SK-N-SH (cell line): Measurements from ENCODE around the gene PIH1D1.

ENCODE experiments used
- CTCF ChIP-seq: fragments of 200-600 bp; sonication (generic); IDR thresholded peaks from 2 replicates; pipeline ENCODE4 v1.6.1; 2017; ENCODE audit warnings: antibody characterized with exemption, mild to moderate bottlenecking, moderate library complexity
- FOXJ3 ChIP-seq: sonication (generic); formaldehyde crosslinking; IDR thresholded peaks from 2 replicates; pipeline ENCODE4 v1.5.1; 2020; ENCODE audit warnings: mild to moderate bottlenecking, missing genetic modification reagents
- FOXM1 ChIP-seq: IDR thresholded peaks from 2 replicates; pipeline ENCODE4 v1.4.0; 2012; ENCODE audit warnings: low read depth, mild to moderate bottlenecking
- POLR2AphosphoS5 ChIP-seq: IDR thresholded peaks from 2 replicates; pipeline ENCODE4 v1.6.1; 2012; ENCODE audit warnings: low read depth, low read length
- RFX5 ChIP-seq: IDR thresholded peaks from 2 replicates; pipeline ENCODE4 v1.6.1; 2012; ENCODE audit warnings: mild to moderate bottlenecking, improper control_type of control experiment, low read length
- SIN3A ChIP-seq: IDR thresholded peaks from 2 replicates; pipeline ENCODE4 v1.6.1; 2012; ENCODE audit warnings: low read depth, mild to moderate bottlenecking, low read length, moderate library complexity, borderline replicate concordance
- TAF1 ChIP-seq: IDR thresholded peaks from 2 replicates; pipeline ENCODE4 v1.6.1; 2012; ENCODE audit warnings: low read depth, mild to moderate bottlenecking, low read length, moderate library complexity, borderline replicate concordance

- TF ChIP-seq POLR2AphosphoS5 (no peak), FOXM1 (no peak), FOXJ3 (CRISPR knock-in tag) (no peak), SIN3A (no peak), CTCF (no peak), RFX5 (no peak), TAF1 (no peak)
Observed at GRCh38 chr19:49433240-49433901, 18.2 kb downstream of the PIH1D1 start.
